CD4-positive, alpha-beta T cell treated with Interleukin-17A for 4 hours (primary cell): ENCODE measurements around the gene ATXN7L2.

Source experiments
- DNase-seq: peaks from one replicate; pipeline ENCODE4 v3.0.0-alpha.2; 2020; ENCODE audit warnings: mixed read lengths

Gene ATXN7L2

DNA sequence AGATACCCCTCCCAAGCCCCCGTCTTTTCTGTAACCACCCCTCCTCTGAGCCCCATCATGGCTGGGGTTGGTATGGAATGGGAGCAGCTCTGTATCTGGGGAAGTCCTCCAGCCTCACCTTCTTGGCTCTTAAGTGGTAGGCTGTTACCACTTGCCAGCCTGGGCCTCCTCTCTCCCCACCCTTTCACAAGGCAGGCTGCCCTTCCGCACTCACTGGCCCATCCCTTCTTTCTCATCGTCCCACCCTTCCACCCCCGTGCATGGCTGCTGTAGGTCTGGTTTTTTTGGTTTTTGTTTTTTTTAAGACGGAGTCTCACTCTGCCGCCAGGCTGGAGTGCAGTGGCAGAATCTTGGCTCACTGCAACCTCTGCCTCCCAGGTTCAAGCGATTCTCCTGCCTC, 15.4 kb downstream of the ATXN7L2 start:
- no peak for DNase-seq

- DNase-seq: peak; percentile 78
Measured at GRCh38 chr1:109499661-109500536, 16.2 kb downstream of the ATXN7L2 start.

DNA sequence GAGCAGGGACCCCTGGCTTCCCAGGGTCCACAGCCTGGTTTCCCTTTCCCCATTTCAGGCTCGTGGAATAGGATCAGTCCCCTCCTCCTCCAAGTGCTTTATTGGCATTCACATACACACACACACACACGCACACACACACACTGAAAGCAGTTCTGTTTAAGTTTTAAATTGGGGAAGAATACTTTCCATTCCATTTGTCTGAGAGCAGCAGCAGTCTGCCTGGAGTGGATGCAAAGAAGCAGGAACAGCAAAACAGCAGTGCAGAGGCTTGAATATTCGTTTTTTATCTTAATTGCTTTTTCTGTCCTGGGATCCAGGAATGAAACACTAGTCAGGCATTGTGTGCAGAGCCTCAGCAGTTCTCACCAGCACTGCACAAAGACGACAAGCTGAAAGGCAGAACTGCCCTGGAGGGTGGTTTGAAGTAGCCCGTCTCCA, 17.3 kb downstream of the ATXN7L2 start:
- DNase-seq: no peak

DNA sequence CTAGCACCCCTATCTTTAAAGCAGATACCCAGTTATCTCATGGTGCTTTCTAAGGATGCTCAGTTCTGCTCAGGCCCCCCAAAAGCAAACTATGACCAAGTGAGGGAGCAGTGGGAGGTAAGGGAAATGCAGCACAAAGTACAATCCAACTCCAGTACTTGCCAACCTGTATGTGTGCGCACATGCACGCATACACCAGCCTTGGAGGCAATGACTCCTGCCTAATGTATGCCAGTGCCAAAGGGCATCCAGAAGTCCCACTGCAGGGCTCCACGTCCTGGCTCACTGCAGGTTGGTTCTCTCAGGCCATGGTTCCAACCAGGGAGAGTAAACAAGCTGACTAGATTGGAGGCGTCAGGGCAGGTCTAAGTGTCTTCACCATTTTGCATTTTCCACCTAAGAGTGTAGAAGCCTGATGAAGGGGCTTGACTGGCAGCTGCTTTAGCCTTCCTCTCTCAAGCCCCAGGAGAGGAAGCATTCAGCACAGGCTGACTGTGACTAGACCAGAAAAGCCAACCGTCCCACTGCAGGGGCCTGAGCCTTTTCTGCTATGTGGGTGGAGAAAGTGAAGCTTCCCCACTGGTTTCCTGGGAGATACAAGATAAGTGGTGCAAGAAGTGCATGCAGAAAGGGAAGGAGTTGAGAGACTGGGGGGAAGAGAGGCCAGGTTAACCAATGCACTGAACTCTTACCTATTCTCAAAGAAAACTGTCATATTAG, 18.1 kb downstream of the ATXN7L2 start:
- DNase-seq: peak; percentile 36

- DNase-seq: peak; percentile 76
Measured at GRCh38 chr1:109502364-109502851, 18.7 kb downstream of the ATXN7L2 start.

DNA sequence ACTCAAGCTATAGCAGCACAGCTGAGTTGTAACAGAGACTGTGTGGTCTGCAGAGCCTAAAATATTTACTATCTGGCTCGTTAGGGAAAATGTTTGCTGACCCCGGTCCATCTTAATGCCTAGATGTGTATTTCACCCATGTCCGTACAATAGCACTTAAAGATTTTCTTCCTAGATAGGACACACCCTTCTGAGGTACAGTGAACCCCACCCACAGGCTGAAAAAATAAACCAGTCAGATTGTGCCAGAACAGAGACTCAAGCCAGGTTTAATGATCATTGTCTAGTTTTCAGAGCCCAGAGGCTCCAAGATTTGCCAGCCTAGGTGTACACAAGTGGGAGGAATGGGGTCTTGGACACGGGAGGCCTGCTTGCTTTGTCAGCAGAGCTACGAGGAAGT, 20.2 kb downstream of the ATXN7L2 start:
- peak; percentile 23 for DNase-seq

- DNase-seq: no peak
Measured at GRCh38 chr1:109504974-109505373, 21.3 kb downstream of the ATXN7L2 start.

GRCh38 chr1:109508001-109508872, 24.5 kb downstream of the ATXN7L2 start:
- DNase-seq: no peak

DNA sequence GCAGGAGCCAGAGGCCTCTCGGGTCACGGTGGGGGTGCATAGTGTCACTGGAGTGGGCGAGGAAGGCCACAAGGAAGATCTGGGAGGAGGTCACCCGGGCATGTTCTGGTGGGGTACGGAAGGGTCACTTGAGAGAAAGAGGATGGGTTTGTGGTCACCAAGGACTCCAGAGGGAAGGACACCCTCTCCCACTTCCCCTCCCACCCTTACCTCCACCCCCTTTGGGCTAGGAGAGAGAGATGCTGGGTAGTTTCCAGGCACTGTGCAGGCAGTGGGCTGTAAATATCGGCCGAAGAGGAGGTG, 25.1 kb downstream of the ATXN7L2 start:
- DNase-seq: no peak

GRCh38 chr1:109509176-109510134, 25.8 kb downstream of the ATXN7L2 start, which contains the start of gene AMIGO1:
TSS of gene AMIGO1 (minus strand) at chr1:109509727. CDS start at chr1:109508912, 815 bp downstream.
- peak; percentile 83 for DNase-seq

GRCh38 chr1:109513110-109513710, 29.5 kb downstream of the ATXN7L2 start:
- DNase-seq: no peak

GRCh38 chr1:109514846-109515245, 31.1 kb downstream of the ATXN7L2 start:
- DNase-seq: no peak

DNA sequence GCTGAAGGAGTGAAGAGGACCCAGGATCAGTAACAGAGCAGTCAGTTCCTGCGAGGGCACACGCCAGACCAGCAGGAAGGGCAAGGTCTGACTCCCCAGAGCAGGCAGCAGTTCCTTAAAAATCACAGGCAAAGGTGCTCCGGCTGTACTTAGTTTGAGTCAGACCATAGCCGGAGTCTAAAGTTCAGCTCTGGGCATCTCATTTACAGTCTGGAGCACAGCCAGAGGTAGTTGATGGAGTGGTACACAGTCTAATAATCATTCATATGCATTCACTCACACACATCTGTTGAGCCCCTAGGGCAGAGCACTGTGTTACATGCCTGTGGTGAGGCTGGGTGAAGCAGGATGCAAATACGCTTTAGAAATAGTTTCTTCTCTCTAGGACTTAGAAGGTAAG, 33.2 kb downstream of the ATXN7L2 start:
- DNase-seq: no peak

- DNase-seq: no peak
Measured at GRCh38 chr1:109517337-109517736, 33.6 kb downstream of the ATXN7L2 start.

GRCh38 chr1:109521002-109521951, 37.6 kb downstream of the ATXN7L2 start:
- no peak for DNase-seq

DNA sequence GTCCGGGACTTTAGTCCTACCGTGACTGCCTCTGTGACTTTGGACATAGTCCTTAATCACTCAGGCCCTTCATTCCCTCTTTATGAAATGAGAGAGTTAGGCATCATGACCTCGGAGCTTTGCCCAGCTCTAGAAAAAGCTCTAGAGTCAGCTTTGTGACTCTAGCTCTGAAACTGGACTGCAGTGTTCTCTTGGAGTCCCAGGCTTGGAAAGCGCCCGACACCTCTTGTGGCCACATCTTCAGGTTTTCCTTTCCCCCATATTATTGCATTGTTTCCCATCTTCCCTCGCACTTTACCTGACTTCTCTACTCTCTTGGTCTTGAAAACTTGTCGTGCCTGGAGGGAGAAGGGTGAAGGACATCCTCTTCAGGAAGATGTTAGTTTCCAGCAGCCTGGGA, 38.3 kb downstream of the ATXN7L2 start:
- DNase-seq: no peak

DNA sequence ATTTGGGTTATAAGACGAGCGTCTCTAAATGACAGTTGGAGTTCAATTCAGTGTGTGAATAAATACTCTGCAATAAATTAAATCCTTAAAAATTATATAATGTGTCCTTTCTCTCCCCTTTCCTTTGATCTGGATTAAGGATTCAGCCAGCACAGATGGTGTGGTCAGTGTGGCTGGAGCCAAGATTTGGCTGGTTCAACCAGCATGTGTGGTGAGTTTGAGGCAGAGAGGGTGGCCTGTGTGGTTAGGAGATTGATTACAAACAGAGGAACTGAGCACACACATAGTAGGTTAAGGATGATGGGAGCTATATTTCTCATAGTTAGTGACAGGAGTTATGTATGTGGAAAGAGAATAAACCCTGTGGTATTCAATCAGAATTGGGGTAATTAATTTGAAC, 40.0 kb downstream of the ATXN7L2 start:
- DNase-seq: no peak

GRCh38 chr1:109527098-109527811, 43.5 kb downstream of the ATXN7L2 start:
- DNase-seq: no peak
